ENCODE measurements around the gene FOXP2. TPM values are rescaled to one million over a fixed set of nuclear protein-coding genes. Genes with fewer than 3 reads are reported as not detected.

Gene FOXP2
- total and polyA plus RNA-seq, 9 of the 15 experiments (the other 6 are each of a cell fraction or from before 2014, with no cell fraction given), result not detected

DNA sequence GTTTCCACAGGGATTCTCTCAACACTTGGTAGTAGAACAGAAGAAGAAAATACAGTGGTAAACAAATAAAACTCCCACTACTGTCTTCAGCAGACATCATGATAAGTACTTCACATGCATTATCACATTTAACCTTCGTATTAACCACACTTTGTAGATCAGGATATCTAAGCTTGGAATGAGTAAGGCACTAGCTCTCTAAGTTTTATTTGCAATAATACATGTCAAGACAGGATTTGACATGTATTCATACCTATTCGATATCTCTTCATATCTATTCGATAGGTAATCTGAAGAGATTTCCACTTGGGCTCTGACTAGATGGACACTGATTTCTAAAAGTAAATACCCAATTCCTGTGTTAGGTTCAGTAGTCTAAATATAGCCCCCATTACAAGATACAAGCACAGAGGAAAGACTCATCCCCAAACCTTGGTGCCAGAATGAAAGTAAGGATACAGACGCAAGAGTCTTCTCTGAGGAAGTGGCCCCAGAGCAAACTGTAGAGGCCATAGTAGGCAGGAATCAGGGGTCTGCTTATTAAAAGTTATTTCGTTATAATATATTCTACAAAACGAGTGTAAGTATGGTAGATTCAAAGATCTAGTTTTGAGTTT lies 58.4 kb downstream of the FOXP2 start:
- intact Hi-C loops (cut with micrococcal nuclease), result no loop called here
- FAIRE-seq, result no peak

More for the DNA sequence above, 58.4 kb downstream of the FOXP2 start:
- no peak overlapping the region for H3K9ac ChIP-seq (ENCODE audit: insufficient read depth in 1 of 2, low read depth in 2 of 2, low read length in 2 of 2)
- WGBS (ENCODE audit: insufficient coverage, low coverage, missing lambda C conversion rate), result under 1% methylated on average over 6 of the region's 6 CpGs
- no peaks in the 10 kb centered on the region for H3K36me3 ChIP-seq (ENCODE audit: control insufficient read depth, insufficient read depth, low read length)
- H3K79me2 ChIP-seq (ENCODE audit: control insufficient read depth, insufficient read depth, low read length), result no peaks in the 10 kb centered on the region
- DNase-seq (ENCODE audit: extremely low read depth in 1 of 4, low spot score in 3 of 4) (no peak), ATAC-seq (no peak)
- in situ Hi-C loops (cut with MboI), result no loop called here
- no peaks in the 10 kb centered on the region for H3K27me3 ChIP-seq (ENCODE audit: control insufficient read depth in 2 of 2, insufficient read depth in 2 of 2, low read length in 2 of 2)
- CTCF ChIA-PET (ENCODE audit: low intra/inter-chr PET ratio), result no interaction called here
- H4K20me1 ChIP-seq (replicated peaks; ENCODE audit: control insufficient read depth, insufficient read depth, low read length), result no peaks in the 10 kb centered on the region
- no peak overlapping the region for H2AFZ ChIP-seq (ENCODE audit: low read depth, low read length)
- H3K9me1 ChIP-seq (ENCODE audit: control insufficient read depth, insufficient read depth, low read length), result no peaks in the 10 kb centered on the region
- no peak overlapping the region for H3K27ac ChIP-seq (ENCODE audit: extremely low read depth, low read depth, low read length)
- POLR2A ChIA-PET, result no interaction called here
- no peaks in the 10 kb centered on the region for H3K9me3 ChIP-seq (replicated peaks; ENCODE audit: control insufficient read depth, insufficient read depth, low read depth, low read length)
- no peak for TF ChIP-seq ZNF586 (CRISPR knock-in tag; conservative IDR thresholded peaks at IDR 0.05)
- TF ChIP-seq SREBF1 (IDR thresholded peaks at IDR 0.05; ENCODE audit: borderline replicate concordance, low read depth, low read length), result no peak
- TF ChIP-seq, protein P1, sequence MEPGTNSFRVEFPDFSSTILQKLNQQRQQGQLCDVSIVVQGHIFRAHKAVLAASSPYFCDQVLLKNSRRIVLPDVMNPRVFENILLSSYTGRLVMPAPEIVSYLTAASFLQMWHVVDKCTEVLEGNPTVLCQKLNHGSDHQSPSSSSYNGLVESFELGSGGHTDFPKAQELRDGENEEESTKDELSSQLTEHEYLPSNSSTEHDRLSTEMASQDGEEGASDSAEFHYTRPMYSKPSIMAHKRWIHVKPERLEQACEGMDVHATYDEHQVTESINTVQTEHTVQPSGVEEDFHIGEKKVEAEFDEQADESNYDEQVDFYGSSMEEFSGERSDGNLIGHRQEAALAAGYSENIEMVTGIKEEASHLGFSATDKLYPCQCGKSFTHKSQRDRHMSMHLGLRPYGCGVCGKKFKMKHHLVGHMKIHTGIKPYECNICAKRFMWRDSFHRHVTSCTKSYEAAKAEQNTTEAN (CRISPR knock-in tag; IDR thresholded peaks at IDR 0.05), result no peak
- no peak for TF ChIP-seq HOXB6 (CRISPR knock-in tag; IDR thresholded peaks at IDR 0.05; ENCODE audit: borderline replicate concordance)
- TF ChIP-seq, protein P2, sequence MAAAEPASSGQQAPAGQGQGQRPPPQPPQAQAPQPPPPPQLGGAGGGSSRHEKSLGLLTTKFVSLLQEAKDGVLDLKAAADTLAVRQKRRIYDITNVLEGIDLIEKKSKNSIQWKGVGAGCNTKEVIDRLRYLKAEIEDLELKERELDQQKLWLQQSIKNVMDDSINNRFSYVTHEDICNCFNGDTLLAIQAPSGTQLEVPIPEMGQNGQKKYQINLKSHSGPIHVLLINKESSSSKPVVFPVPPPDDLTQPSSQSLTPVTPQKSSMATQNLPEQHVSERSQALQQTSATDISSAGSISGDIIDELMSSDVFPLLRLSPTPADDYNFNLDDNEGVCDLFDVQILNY (CRISPR knock-in tag; IDR thresholded peaks at IDR 0.05), result no peak
- no peak for TF ChIP-seq MTF1 (CRISPR knock-in tag; IDR thresholded peaks at IDR 0.05; ENCODE audit: borderline replicate concordance)
- no peak for TF ChIP-seq SRSF7 (optimal IDR thresholded peaks at IDR 0.05; ENCODE audit: low read depth, low read length)
- TF ChIP-seq MXI1 (IDR thresholded peaks at IDR 0.05; ENCODE audit: low read depth, low read length), result no peak
- TF ChIP-seq RNF2 (IDR thresholded peaks at IDR 0.05), result no peak
- TF ChIP-seq POLR2B (IDR thresholded peaks at IDR 0.05; ENCODE audit: low read depth, partially characterized antibody), result no peak
- no peak for TF ChIP-seq SOX6 (IDR thresholded peaks at IDR 0.05)
- no peak for TF ChIP-seq JUND (IDR thresholded peaks at IDR 0.05; ENCODE audit: borderline replicate concordance, low read depth, low read length)
- no peak for TF ChIP-seq JUND (tag; IDR thresholded peaks at IDR 0.05; ENCODE audit: borderline replicate concordance, low read depth, low read length)
- no peak for TF ChIP-seq ZFPM2 (CRISPR knock-in tag; IDR thresholded peaks at IDR 0.05)
- no peak for TF ChIP-seq ZNF507 (tag; conservative IDR thresholded peaks at IDR 0.05)
- TF ChIP-seq MEIS2 (IDR thresholded peaks at IDR 0.05; ENCODE audit: partially characterized antibody), result no peak
- no peak for TF ChIP-seq STAG1 (CRISPR knock-in tag; IDR thresholded peaks at IDR 0.05; ENCODE audit: borderline replicate concordance)
- TF ChIP-seq, protein P3, sequence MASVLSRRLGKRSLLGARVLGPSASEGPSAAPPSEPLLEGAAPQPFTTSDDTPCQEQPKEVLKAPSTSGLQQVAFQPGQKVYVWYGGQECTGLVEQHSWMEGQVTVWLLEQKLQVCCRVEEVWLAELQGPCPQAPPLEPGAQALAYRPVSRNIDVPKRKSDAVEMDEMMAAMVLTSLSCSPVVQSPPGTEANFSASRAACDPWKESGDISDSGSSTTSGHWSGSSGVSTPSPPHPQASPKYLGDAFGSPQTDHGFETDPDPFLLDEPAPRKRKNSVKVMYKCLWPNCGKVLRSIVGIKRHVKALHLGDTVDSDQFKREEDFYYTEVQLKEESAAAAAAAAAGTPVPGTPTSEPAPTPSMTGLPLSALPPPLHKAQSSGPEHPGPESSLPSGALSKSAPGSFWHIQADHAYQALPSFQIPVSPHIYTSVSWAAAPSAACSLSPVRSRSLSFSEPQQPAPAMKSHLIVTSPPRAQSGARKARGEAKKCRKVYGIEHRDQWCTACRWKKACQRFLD (CRISPR knock-in tag; IDR thresholded peaks at IDR 0.05), result no peak
- TF ChIP-seq ZNF354B (CRISPR knock-in tag; IDR thresholded peaks at IDR 0.05), result no peak
- TF ChIP-seq MIER1 (IDR thresholded peaks at IDR 0.05; ENCODE audit: low read depth), result no peak
- TF ChIP-seq ZNF75A (CRISPR knock-in tag; IDR thresholded peaks at IDR 0.05), result no peak
- H3K4me2 ChIP-seq (ENCODE audit: insufficient read depth, low read length), result no peak overlapping the region
- H3K4me1 ChIP-seq (replicated peaks in 1 of 2; ENCODE audit: control insufficient read depth in 2 of 2, insufficient read depth in 2 of 2, low read length in 2 of 2), result no peaks in the 10 kb centered on the region
- H3K4me3 ChIP-seq, result no peak overlapping the region
- BruUV-seq (replicated peaks), result no TSS peak
